Measurements from ENCODE around the gene SLC16A3. TPM values are rescaled to one million over a fixed set of nuclear protein-coding genes. Genes with fewer than 3 reads are reported as not detected.

SLC16A3 gene
- total and polyA plus RNA-seq, 2 donors (not counting 3 experiments of a cell fraction or from before 2014, with no cell fraction given) = 95.9 to 171 TPM

DNA sequence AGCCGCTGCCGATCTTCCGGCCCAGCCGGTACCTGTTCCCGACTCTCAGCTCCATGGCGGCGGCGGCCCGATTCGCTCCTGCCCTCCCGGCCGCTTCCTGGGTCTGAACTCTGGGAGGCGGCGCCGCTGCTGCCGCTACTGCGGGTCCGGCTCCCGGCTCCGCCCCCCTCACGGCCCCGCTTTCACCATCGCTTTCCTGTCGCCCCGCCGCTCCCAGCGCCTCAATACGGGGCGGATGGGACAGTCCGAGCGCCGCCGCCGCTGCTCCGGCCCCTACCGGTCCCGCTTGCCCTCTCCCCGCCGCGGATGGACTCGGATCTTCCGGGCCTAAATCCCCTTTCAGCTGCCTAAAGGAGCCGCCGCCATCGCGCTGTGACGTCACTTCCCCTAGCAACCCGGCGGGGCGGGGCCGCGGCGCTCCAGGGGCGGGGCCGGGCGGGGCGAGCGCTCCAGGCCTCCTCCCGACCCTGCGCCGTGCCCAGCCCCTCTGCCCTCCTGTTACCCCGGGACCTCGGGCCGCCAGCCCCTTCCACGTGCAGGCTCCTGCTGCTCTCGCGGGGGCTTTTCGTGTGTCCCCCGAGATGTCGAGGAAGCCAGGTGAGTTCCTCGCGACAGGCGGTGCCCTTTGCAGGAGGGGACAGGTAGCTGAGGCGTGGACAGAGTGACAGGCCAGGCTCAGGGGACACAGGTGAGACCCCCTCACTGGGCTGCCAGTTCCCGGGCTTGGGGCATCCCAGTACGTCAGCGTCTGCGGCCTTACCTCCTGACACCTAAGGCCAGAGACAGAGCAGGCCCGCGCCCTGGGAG lies 44.7 kb downstream of the SLC16A3 start, which contains the start of gene CSNK1D:
CSNK1D (minus strand) TSS at position 374 of the 807 bp plus-strand sequence; CDS start at position 55, 319 bp downstream.
- no peaks in the 10 kb centered on the region for H4K20me1 ChIP-seq (replicated peaks; ENCODE audit: control insufficient read depth, extremely low read depth, insufficient read depth, low read length)
- no peaks in the 10 kb centered on the region for H3K9me3 ChIP-seq (replicated peaks; ENCODE audit: control insufficient read depth, insufficient read depth, low read length)
- no TSS peak for BruUV-seq (replicated peaks)
- peaks cover 47% of the 10 kb centered on the region for H3K79me2 ChIP-seq (ENCODE audit: control insufficient read depth, insufficient read depth, low read length)
- H3K27ac ChIP-seq (ENCODE audit: insufficient read depth, low read depth, low read length) = peak within 1 kb of the TSS; percentile 92
- peak within 1 kb of the TSS; percentile 63 to 91 (median 65) for H3K4me3 ChIP-seq (replicated peaks in 1 of 3; ENCODE audit: insufficient read depth in 1 of 3, low read depth in 1 of 3, low read length in 3 of 3)
- H3K4me2 ChIP-seq (ENCODE audit: insufficient read depth, low read length) = peak within 1 kb of the TSS; percentile 57
- H3K27me3 ChIP-seq (ENCODE audit: control insufficient read depth in 2 of 2, insufficient read depth in 2 of 2, low read length in 2 of 2) = no peaks in the 10 kb centered on the region
- DNase-seq (ENCODE audit: low read depth, low spot score) = peak; percentile 92
- TF ChIP-seq POLR2A (IDR thresholded peaks at IDR 0.05; ENCODE audit: low read depth, low read length) (peak; percentile 77), MYC (IDR thresholded peaks at IDR 0.05; ENCODE audit: low read depth, low read length) (no peak), GATA2 (IDR thresholded peaks at IDR 0.05; ENCODE audit: insufficient read depth, insufficient read length, low read depth, low read length) (no peak), JUN (IDR thresholded peaks at IDR 0.05; ENCODE audit: borderline replicate concordance, insufficient read depth, insufficient read length, low read depth) (no peak), EZH2 (IDR thresholded peaks at IDR 0.05; ENCODE audit: borderline replicate concordance, low read depth, low read length, severe bottlenecking) (no peak), POLR2AphosphoS5 (IDR thresholded peaks at IDR 0.05; ENCODE audit: insufficient read depth, low read depth, low read length) (peak; percentile 74), FOS (IDR thresholded peaks at IDR 0.05; ENCODE audit: borderline replicate concordance, insufficient read depth, low read length) (no peak), MAX (IDR thresholded peaks at IDR 0.05; ENCODE audit: insufficient read depth, insufficient read length) (no peak), CTCF (IDR thresholded peaks at IDR 0.05; ENCODE audit: extremely low read depth in 1 of 2, insufficient read depth in 1 of 2, low read depth in 1 of 2, low read length in 2 of 2) (no peak)
- intact Hi-C loops (cut with micrococcal nuclease) (loop anchor here (2.0 kb wide), 1 partner anchor 19 kb away; no protein-coding TSS in a partner anchor), dilution Hi-C loops (cut with MboI; ENCODE audit: extremely low pct_ligation_motif_present, low sequenced_read_pairs) (no loop called here)
- ChIA-PET CTCF (interaction anchor here (0.8 to 1.8 kb wide), 6 partner anchors 10 to 243 kb away, joined by 3 to 6 read pairs (median 4); no protein-coding TSS in a partner anchor), POLR2A (interaction anchor here (1.6 kb wide), 1 partner anchor 24 kb away, joined by 3 read pairs; no protein-coding TSS in a partner anchor)
- peak within 1 kb of the TSS; percentile 82 for H3K9ac ChIP-seq (replicated peaks; ENCODE audit: extremely low read depth, insufficient read depth, low read length)
- peaks cover 5 to 22% of the 10 kb centered on the region in 2 experiments for H3K36me3 ChIP-seq (ENCODE audit: control insufficient read depth in 2 of 2, extremely low read depth in 1 of 2, insufficient read depth in 2 of 2, low read length in 2 of 2)
- H3K9me1 ChIP-seq (replicated peaks; ENCODE audit: control insufficient read depth, extremely low read depth, insufficient read depth, low read length) = no peaks in the 10 kb centered on the region
- peak; percentile 85 for FAIRE-seq
- H2AFZ ChIP-seq (ENCODE audit: low read depth, low read length) = peak within 1 kb of the TSS; percentile 85
- H3K4me1 ChIP-seq (ENCODE audit: control insufficient read depth, extremely low read depth, insufficient read depth, low read length) = peaks cover 14% of the 10 kb centered on the region
